GM10266 (cell line): Measurements from ENCODE around the gene PRR33.

Source experiments
- DNase-seq: peaks from one replicate; pipeline ENCODE4 v3.0.0; 2012; ENCODE audit errors: extremely low spot score
- CTCF ChIP-seq: IDR thresholded peaks from 2 replicates; pipeline ENCODE4 v1.5.1; 2012; ENCODE audit warnings: mild to moderate bottlenecking, low read depth; ENCODE audit not compliant: control insufficient read depth, insufficient read depth; ENCODE audit errors: missing control alignments

The PRR33 gene

GRCh38 chr11:1843098-1843473, 48.6 kb downstream of the PRR33 start:
- DNase-seq, result no peak
- no peak for TF ChIP-seq CTCF

- DNase-seq, result no peak
- no peak for TF ChIP-seq CTCF
Observed at GRCh38 chr11:1842149-1843097, 49.3 kb downstream of the PRR33 start.

GRCh38 chr11:1841511-1842148, 50.1 kb downstream of the PRR33 start:
- DNase-seq, result no peak
- no peak for TF ChIP-seq CTCF

GRCh38 chr11:1840780-1841480, 50.8 kb downstream of the PRR33 start:
- no peak for TF ChIP-seq CTCF
- DNase-seq, result no peak

GRCh38 chr11:1839924-1840779, 51.5 kb downstream of the PRR33 start:
- DNase-seq, result peak; percentile 82
- TF ChIP-seq CTCF, result no peak

- DNase-seq, result no peak
- TF ChIP-seq CTCF, result no peak
Observed at GRCh38 chr11:1839204-1839923, 52.3 kb downstream of the PRR33 start.
